Measurements from ENCODE around the gene KCNIP1.

Gene KCNIP1

GRCh38 chr5:170740551-170741205 lies 236.9 kb downstream of the KCNIP1 start:
- H3K9me3 ChIP-seq = peaks cover 2% of the 10 kb centered on the region
- no peak overlapping the region for H3K27ac ChIP-seq
- H3K4me2 ChIP-seq = no peak overlapping the region
- no peak overlapping the region for H3K4me3 ChIP-seq
- H4K20me1 ChIP-seq = no peaks in the 10 kb centered on the region
- no peaks in the 10 kb centered on the region for H3K27me3 ChIP-seq
- peaks cover 6% of the 10 kb centered on the region; the same call in 1 of the 2 replicates for H3K4me1 ChIP-seq
- no peak for TF ChIP-seq Cebpa-rat (IDR thresholded peaks at IDR 0.05)
- no peak overlapping the region for H3K9ac ChIP-seq
- no peaks in the 10 kb centered on the region for H3K36me3 ChIP-seq

DNA sequence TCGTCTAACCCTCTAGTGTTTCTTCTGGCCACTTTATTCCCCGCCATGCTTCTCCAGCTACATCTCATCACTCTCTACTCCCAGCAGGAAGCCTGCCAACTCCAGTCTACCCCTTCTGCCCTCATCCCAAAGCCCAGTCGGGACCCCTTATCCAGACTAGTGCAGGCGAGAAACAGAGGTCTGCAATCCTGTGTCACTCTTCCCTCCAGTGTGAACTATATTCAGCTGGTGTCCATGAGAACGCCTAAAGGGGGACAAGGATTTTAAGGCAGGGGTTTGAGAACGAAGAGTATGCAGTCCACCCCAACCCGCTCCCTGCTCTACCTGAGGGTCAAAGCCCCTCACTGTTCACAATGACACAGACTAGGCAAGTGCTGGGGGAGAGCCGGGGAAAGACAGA lies 238.0 kb downstream of the KCNIP1 start:
- no peak for TF ChIP-seq Cebpa-rat (IDR thresholded peaks at IDR 0.05)
- Histone ChIP-seq H3K4me2 (no peak overlapping the region), H4K20me1 (no peaks in the 10 kb centered on the region), H3K9me3 (no peaks in the 10 kb centered on the region), H3K4me3 (no peak overlapping the region), H3K27ac (no peak overlapping the region), H3K36me3 (no peaks in the 10 kb centered on the region), H3K4me1 (peaks cover 6% of the 10 kb centered on the region; the same call in 1 of the 2 replicates), H3K27me3 (no peaks in the 10 kb centered on the region), H3K9ac (no peak overlapping the region)

DNA sequence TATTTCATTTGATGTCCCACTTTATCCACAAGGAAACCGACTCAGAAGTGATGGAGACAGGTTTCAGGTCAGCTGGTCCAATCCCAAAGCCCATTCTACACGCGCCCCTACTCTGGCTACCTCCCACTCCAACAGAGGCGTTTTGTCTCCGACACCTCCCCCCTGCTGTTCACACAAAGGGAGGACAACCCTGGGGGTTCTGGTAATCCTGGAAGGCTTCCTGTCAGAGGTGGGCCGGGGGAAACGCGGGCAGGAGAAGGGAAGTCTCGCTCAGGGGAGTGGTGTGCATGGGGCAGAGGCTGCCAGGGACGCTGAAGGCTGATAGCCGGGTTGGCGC lies 240.0 kb downstream of the KCNIP1 start:
- Histone ChIP-seq H3K4me1 (peaks cover 6% of the 10 kb centered on the region; the same call in 1 of the 2 replicates), H3K4me2 (peak overlapping the region; percentile 80), H4K20me1 (no peaks in the 10 kb centered on the region), H3K9ac (no peak overlapping the region), H3K4me3 (no peak overlapping the region), H3K36me3 (no peaks in the 10 kb centered on the region), H3K27ac (no peak overlapping the region), H3K9me3 (no peaks in the 10 kb centered on the region), H3K27me3 (no peaks in the 10 kb centered on the region)
- TF ChIP-seq Cebpa-rat (IDR thresholded peaks at IDR 0.05) = no peak

GRCh38 chr5:170745481-170746071 lies 241.8 kb downstream of the KCNIP1 start:
- no peaks in the 10 kb centered on the region for H4K20me1 ChIP-seq
- H3K4me1 ChIP-seq = peaks cover 6% of the 10 kb centered on the region; the same call in 1 of the 2 replicates
- no peaks in the 10 kb centered on the region for H3K36me3 ChIP-seq
- no peak overlapping the region for H3K9ac ChIP-seq
- no peaks in the 10 kb centered on the region for H3K9me3 ChIP-seq
- no peak overlapping the region for H3K27ac ChIP-seq
- H3K4me2 ChIP-seq = no peak overlapping the region
- H3K27me3 ChIP-seq = no peaks in the 10 kb centered on the region
- no peak overlapping the region for H3K4me3 ChIP-seq
- no peak for TF ChIP-seq Cebpa-rat (IDR thresholded peaks at IDR 0.05)

DNA sequence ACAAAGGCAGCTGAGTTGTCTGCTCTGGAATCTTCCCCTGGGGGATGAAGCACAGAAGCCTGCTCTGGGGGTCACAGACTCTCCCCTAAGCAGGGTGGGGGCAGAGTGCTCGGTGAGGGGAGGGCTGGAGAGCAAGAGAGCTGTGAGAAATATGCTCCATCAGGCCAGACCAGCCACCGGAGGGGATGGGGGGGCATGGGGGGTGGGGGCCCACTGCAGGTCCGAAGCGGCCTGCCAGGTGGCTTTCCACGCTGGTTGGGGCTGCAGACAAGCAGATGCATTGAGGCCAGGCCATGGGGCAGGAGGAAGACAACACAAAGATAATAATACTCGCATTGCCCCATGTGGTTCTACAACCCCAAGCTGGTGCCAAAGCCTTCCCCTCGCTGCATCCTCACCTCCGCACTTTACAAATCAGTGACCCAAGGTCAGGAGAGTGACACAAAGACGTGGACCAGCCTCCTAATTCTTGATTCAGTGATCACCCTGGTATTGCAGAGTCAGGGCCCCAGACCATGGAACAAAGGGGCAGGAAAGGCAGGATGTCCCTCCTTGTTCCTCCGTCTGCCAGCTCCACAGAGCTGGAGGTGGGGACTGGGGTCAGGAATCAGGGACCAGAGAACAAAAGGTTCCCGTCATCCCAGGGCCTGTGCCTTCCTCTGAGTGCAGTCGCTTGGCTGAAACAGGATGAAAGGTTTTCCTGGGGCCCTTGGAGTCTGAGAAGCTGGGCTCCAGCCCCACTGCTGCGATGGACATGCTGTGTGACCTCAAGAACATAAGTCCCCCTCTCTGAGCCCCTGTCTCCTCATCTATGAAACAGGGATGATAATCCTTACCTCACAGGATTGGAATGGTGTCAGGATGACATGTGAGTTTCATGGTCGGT lies 242.5 kb downstream of the KCNIP1 start:
- no peaks in the 10 kb centered on the region for H4K20me1 ChIP-seq
- TF ChIP-seq Cebpa-rat (IDR thresholded peaks at IDR 0.05) = no peak
- H3K9me3 ChIP-seq = no peaks in the 10 kb centered on the region
- H3K27me3 ChIP-seq = no peaks in the 10 kb centered on the region
- no peak overlapping the region for H3K9ac ChIP-seq
- H3K4me1 ChIP-seq = peaks cover 6% of the 10 kb centered on the region; the same call in 1 of the 2 replicates
- no peak overlapping the region for H3K4me2 ChIP-seq
- no peak overlapping the region for H3K4me3 ChIP-seq
- H3K27ac ChIP-seq = no peak overlapping the region
- H3K36me3 ChIP-seq = no peaks in the 10 kb centered on the region

DNA sequence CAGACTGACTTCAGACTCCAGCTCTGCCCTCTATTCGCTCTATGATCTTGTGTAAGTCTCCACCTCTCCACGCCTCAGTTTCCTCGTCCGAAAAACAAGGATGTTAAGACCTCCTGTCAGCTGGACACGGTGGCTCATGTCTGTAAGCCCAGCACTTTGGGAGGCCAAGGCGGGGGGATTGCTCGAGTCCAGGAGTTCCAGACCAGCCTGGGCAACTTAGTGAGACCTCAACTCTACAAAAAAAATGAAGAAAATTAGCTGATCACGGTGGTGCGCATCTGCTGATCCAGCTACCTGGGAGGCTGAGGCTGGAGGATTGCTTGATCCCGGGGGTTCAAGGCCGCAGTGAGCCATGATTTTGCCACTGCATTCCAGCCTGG lies 243.1 kb downstream of the KCNIP1 start:
- Histone ChIP-seq H3K4me1 (peaks cover 6% of the 10 kb centered on the region; the same call in 1 of the 2 replicates), H3K27me3 (no peaks in the 10 kb centered on the region), H4K20me1 (no peaks in the 10 kb centered on the region), H3K4me2 (no peak overlapping the region), H3K36me3 (no peaks in the 10 kb centered on the region), H3K27ac (no peak overlapping the region), H3K4me3 (no peak overlapping the region), H3K9ac (no peak overlapping the region), H3K9me3 (no peaks in the 10 kb centered on the region)
- TF ChIP-seq Cebpa-rat (IDR thresholded peaks at IDR 0.05) = no peak

DNA sequence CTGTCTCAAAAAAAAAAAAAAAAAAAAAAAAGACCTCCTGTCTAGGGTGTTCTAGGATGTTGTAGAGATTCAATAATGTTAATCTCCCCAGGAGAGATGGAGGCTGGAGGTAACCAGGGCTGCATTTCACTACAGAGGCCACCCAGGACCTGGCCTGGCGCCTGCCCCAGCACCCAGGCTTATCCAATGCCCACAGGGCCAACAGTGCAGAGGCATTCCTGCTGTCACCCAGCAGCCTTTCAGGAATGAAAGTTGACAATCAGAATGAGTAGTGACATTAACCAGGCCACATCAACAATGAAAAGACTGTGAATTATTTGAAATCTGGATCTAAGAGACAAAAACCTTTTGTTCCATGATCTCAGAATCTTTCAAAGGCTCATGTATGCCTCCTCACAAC lies 243.5 kb downstream of the KCNIP1 start:
- Histone ChIP-seq H3K4me2 (no peak overlapping the region), H3K27ac (no peak overlapping the region), H3K4me3 (no peak overlapping the region), H3K27me3 (no peaks in the 10 kb centered on the region), H3K9ac (no peak overlapping the region), H3K36me3 (no peaks in the 10 kb centered on the region), H3K9me3 (no peaks in the 10 kb centered on the region), H3K4me1 (peaks cover 6% of the 10 kb centered on the region; the same call in 1 of the 2 replicates), H4K20me1 (no peaks in the 10 kb centered on the region)
- TF ChIP-seq Cebpa-rat (IDR thresholded peaks at IDR 0.05) = no peak

GRCh38 chr5:170747851-170748250 lies 244.0 kb downstream of the KCNIP1 start:
- H3K9ac ChIP-seq = no peak overlapping the region
- no peaks in the 10 kb centered on the region for H3K9me3 ChIP-seq
- H3K27me3 ChIP-seq = no peaks in the 10 kb centered on the region
- H3K27ac ChIP-seq = no peak overlapping the region
- no peak overlapping the region for H3K4me3 ChIP-seq
- no peak overlapping the region for H3K4me2 ChIP-seq
- H3K4me1 ChIP-seq = peaks cover 6% of the 10 kb centered on the region; the same call in 1 of the 2 replicates
- H3K36me3 ChIP-seq = no peaks in the 10 kb centered on the region
- no peaks in the 10 kb centered on the region for H4K20me1 ChIP-seq
- TF ChIP-seq Cebpa-rat (IDR thresholded peaks at IDR 0.05) = no peak

GRCh38 chr5:170748951-170749471 lies 245.2 kb downstream of the KCNIP1 start:
- no peaks in the 10 kb centered on the region for H3K9me3 ChIP-seq
- no peak overlapping the region for H3K4me3 ChIP-seq
- no peaks in the 10 kb centered on the region for H3K27me3 ChIP-seq
- H4K20me1 ChIP-seq = no peaks in the 10 kb centered on the region
- H3K4me2 ChIP-seq = no peak overlapping the region
- no peak overlapping the region for H3K27ac ChIP-seq
- H3K36me3 ChIP-seq = no peaks in the 10 kb centered on the region
- peaks cover 6% of the 10 kb centered on the region; the same call in 1 of the 2 replicates for H3K4me1 ChIP-seq
- no peak overlapping the region for H3K9ac ChIP-seq
- TF ChIP-seq Cebpa-rat (IDR thresholded peaks at IDR 0.05) = no peak
